PFSK-1 (cell line): ENCODE results near the gene SSPN.

Source experiments
- FOXP2 ChIP-seq: optimal IDR thresholded peaks from 2 replicates; pipeline ENCODE3; 2011; ENCODE audit warnings: borderline replicate concordance, control low read depth, inconsistent platforms; ENCODE audit not compliant: insufficient read depth; ENCODE audit errors: extremely low read length, extremely low read depth
- POLR2AphosphoS5 ChIP-seq: IDR thresholded peaks from 2 replicates; pipeline ENCODE4 v1.6.1; 2012; ENCODE audit warnings: low read depth, mild to moderate bottlenecking, control low read depth, low read length, moderate library complexity
- SIN3A ChIP-seq: IDR thresholded peaks from 2 replicates; pipeline ENCODE4 v1.6.1; 2012; ENCODE audit warnings: mild to moderate bottlenecking, low read length, moderate library complexity, borderline replicate concordance; ENCODE audit not compliant: insufficient read depth
- TF ChIP-seq, protein P1 (sequence below), 2 experiments: IDR thresholded peaks; 2 replicates each; pipeline versions ENCODE4 v1.6.1 to v1.8.0; 2011 to 2012; ENCODE audit warnings: low read depth in 2 of 2, low read length in 2 of 2, control low read depth in 1 of 2, inconsistent platforms in 1 of 2, mild to moderate bottlenecking in 1 of 2, moderate library complexity in 1 of 2; ENCODE audit not compliant: insufficient read depth in 1 of 2

GRCh38 chr12:26269562-26270284 is 74.3 kb downstream of the SSPN start:
- TF ChIP-seq, protein P1, sequence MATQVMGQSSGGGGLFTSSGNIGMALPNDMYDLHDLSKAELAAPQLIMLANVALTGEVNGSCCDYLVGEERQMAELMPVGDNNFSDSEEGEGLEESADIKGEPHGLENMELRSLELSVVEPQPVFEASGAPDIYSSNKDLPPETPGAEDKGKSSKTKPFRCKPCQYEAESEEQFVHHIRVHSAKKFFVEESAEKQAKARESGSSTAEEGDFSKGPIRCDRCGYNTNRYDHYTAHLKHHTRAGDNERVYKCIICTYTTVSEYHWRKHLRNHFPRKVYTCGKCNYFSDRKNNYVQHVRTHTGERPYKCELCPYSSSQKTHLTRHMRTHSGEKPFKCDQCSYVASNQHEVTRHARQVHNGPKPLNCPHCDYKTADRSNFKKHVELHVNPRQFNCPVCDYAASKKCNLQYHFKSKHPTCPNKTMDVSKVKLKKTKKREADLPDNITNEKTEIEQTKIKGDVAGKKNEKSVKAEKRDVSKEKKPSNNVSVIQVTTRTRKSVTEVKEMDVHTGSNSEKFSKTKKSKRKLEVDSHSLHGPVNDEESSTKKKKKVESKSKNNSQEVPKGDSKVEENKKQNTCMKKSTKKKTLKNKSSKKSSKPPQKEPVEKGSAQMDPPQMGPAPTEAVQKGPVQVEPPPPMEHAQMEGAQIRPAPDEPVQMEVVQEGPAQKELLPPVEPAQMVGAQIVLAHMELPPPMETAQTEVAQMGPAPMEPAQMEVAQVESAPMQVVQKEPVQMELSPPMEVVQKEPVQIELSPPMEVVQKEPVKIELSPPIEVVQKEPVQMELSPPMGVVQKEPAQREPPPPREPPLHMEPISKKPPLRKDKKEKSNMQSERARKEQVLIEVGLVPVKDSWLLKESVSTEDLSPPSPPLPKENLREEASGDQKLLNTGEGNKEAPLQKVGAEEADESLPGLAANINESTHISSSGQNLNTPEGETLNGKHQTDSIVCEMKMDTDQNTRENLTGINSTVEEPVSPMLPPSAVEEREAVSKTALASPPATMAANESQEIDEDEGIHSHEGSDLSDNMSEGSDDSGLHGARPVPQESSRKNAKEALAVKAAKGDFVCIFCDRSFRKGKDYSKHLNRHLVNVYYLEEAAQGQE (IDR thresholded peaks at IDR 0.05; ENCODE audit: insufficient read depth in 1 of 2, low read depth in 2 of 2, low read length in 2 of 2) = no peak
- TF ChIP-seq POLR2AphosphoS5 (no peak), FOXP2 (no peak), SIN3A (no peak)
